Esophagus (tissue), 2 donors: ENCODE measurements around the gene DYSF. TPM values are rescaled to one million over a fixed set of nuclear protein-coding genes. Genes with fewer than 3 reads are reported as not detected.

Source experiments
- H3K27ac ChIP-seq, 2 donors: one replicate each; pipeline ENCODE4 v1.5.1; 2013; ENCODE audit warnings: low read depth in 2 of 2, mild to moderate bottlenecking in 2 of 2, inconsistent platforms in 1 of 2, low read length in 1 of 2, moderate library complexity in 1 of 2
- H3K27me3 ChIP-seq, 2 donors: one replicate each; pipeline ENCODE4 v1.6.1; 2013; ENCODE audit warnings: low read length in 2 of 2, control low read depth in 1 of 2, mild to moderate bottlenecking in 1 of 2; ENCODE audit not compliant: insufficient read depth in 2 of 2, control insufficient read depth in 1 of 2
- H3K36me3 ChIP-seq, 2 donors: one replicate each; pipeline ENCODE4 v1.6.1; 2013; ENCODE audit warnings: low read length in 1 of 2; ENCODE audit not compliant: control insufficient read depth in 2 of 2, insufficient read depth in 2 of 2
- H3K4me1 ChIP-seq, 2 donors: one replicate each; pipeline ENCODE4 v1.6.1; 2013; ENCODE audit warnings: low read length in 1 of 2; ENCODE audit not compliant: control insufficient read depth in 2 of 2, insufficient read depth in 2 of 2
- H3K4me3 ChIP-seq, 2 donors: one replicate each; pipeline ENCODE4 v1.5.1; 2013; ENCODE audit warnings: low read length in 2 of 2, mild to moderate bottlenecking in 2 of 2, low read depth in 1 of 2, moderate library complexity in 1 of 2
- H3K9me3 ChIP-seq, 2 donors: one replicate each; pipeline ENCODE4 v1.6.1; 2013; ENCODE audit warnings: mild to moderate bottlenecking in 2 of 2, low read depth in 1 of 2, low read length in 1 of 2, moderate library complexity in 1 of 2; ENCODE audit not compliant: control insufficient read depth in 2 of 2, insufficient read depth in 1 of 2
- WGBS, 2 donors: extraction: QIAGEN DNeasy Blood & Tissue Kit; methylation state at CpG; one replicate each; pipeline ENCODE4 v1.1.7; 2013; 5-methylcytosine and 5-hydroxymethylcytosine counted together
- polyA plus RNA-seq, 2 donors: library from polyadenylated mRNA; stranded (reverse); fragments of 200-250 nt; gene quantifications; one replicate each; pipeline ENCODE4 v1.2.3, GENCODE V29; 2013
- donor health status: healthy with polysubstance abuse.
- donor health status: Bipolar disorder and iron deficiency.

Gene DYSF
- polyA plus RNA-seq, 2 donors = 1.8 to 2.6 TPM

- H3K27me3 ChIP-seq = no peaks in the 10 kb centered on the region
- no peaks in the 10 kb centered on the region for H3K4me1 ChIP-seq
- no peaks in the 10 kb centered on the region for H3K36me3 ChIP-seq
- H3K27ac ChIP-seq = no peak overlapping the region
- H3K4me3 ChIP-seq = no peak overlapping the region
- no peaks in the 10 kb centered on the region for H3K9me3 ChIP-seq
- 44 to 46% methylated on average over 10 of the region's 10 CpGs for WGBS, 2 donors
These were observed 257.2 kb downstream of the DYSF start for GRCh38 chr2:71710367-71711132.

GRCh38 chr2:71711133-71711855, 257.9 kb downstream of the DYSF start:
- Histone ChIP-seq H3K4me3 (no peak overlapping the region), H3K27ac (no peak overlapping the region)
- 60 to 65% methylated on average over 8 of the region's 8 CpGs for WGBS, 2 donors

GRCh38 chr2:71712158-71712818, 258.9 kb downstream of the DYSF start:
- WGBS, 2 donors = 91 to 97% methylated on average over 8 of the region's 8 CpGs
- H3K27me3 ChIP-seq = no peaks in the 10 kb centered on the region
- no peak overlapping the region for H3K27ac ChIP-seq
- H3K4me3 ChIP-seq = no peak overlapping the region
- H3K36me3 ChIP-seq = no peaks in the 10 kb centered on the region
- no peaks in the 10 kb centered on the region for H3K4me1 ChIP-seq
- H3K9me3 ChIP-seq = no peaks in the 10 kb centered on the region

More at GRCh38 chr2:71711133-71711855, 257.9 kb downstream of the DYSF start:
- no peaks in the 10 kb centered on the region for H3K4me1 ChIP-seq
- no peaks in the 10 kb centered on the region for H3K27me3 ChIP-seq
- H3K36me3 ChIP-seq = no peaks in the 10 kb centered on the region
- H3K9me3 ChIP-seq = no peaks in the 10 kb centered on the region

GRCh38 chr2:71713581-71714580, 260.5 kb downstream of the DYSF start:
- H3K27me3 ChIP-seq = no peaks in the 10 kb centered on the region
- H3K9me3 ChIP-seq = no peaks in the 10 kb centered on the region
- no peak overlapping the region for H3K4me3 ChIP-seq
- no peak overlapping the region for H3K27ac ChIP-seq
- 88 to 89% methylated on average over 11 of the region's 11 CpGs for WGBS, 2 donors
- H3K36me3 ChIP-seq = no peaks in the 10 kb centered on the region
- no peaks in the 10 kb centered on the region for H3K4me1 ChIP-seq

- Histone ChIP-seq H3K4me3 (no peak overlapping the region), H3K9me3 (no peaks in the 10 kb centered on the region), H3K36me3 (no peaks in the 10 kb centered on the region), H3K4me1 (no peaks in the 10 kb centered on the region), H3K27ac (no peak overlapping the region), H3K27me3 (no peaks in the 10 kb centered on the region)
- 85 to 89% methylated on average over 4 of the region's 4 CpGs for WGBS, 2 donors
These were observed 261.4 kb downstream of the DYSF start for GRCh38 chr2:71714601-71715240.

GRCh38 chr2:71715241-71715750, 261.9 kb downstream of the DYSF start:
- Histone ChIP-seq H3K27me3 (no peaks in the 10 kb centered on the region), H3K27ac (no peak overlapping the region), H3K36me3 (no peaks in the 10 kb centered on the region), H3K9me3 (no peaks in the 10 kb centered on the region), H3K4me1 (no peaks in the 10 kb centered on the region), H3K4me3 (no peak overlapping the region)
- WGBS, 2 donors = 92 to 95% methylated on average over 6 of the region's 6 CpGs

GRCh38 chr2:71715951-71716696, 262.8 kb downstream of the DYSF start:
- no peak overlapping the region for H3K4me3 ChIP-seq
- no peaks in the 10 kb centered on the region for H3K36me3 ChIP-seq
- H3K4me1 ChIP-seq = no peaks in the 10 kb centered on the region
- no peaks in the 10 kb centered on the region for H3K9me3 ChIP-seq
- no peak overlapping the region for H3K27ac ChIP-seq
- H3K27me3 ChIP-seq = no peaks in the 10 kb centered on the region
- WGBS, 2 donors = 80 to 90% methylated on average over 4 of the region's 4 CpGs
